IgD-negative memory B cell (primary cell): ENCODE measurements around the gene METTL16. TPM values are rescaled to one million over a fixed set of nuclear protein-coding genes. Genes with fewer than 3 reads are reported as not detected.

Experiments used
- H3K27ac Mint-ChIP-seq, 3 donors: one replicate each; pipeline ENCODE4 v1.8.0; 2020 to 2022; ENCODE audit warnings: mild to moderate bottlenecking in 3 of 3, mixed read lengths in 3 of 3, moderate library complexity in 1 of 3
- H3K27me3 Mint-ChIP-seq: one replicate; pipeline ENCODE4 v1.8.0; 2021; ENCODE audit warnings: mixed read lengths
- H3K36me3 Mint-ChIP-seq: one replicate; pipeline ENCODE4 v1.8.0; 2020; ENCODE audit warnings: mild to moderate bottlenecking, mixed read lengths
- H3K4me1 Mint-ChIP-seq, 3 donors: one replicate each; pipeline ENCODE4 v1.8.0; 2020 to 2022; ENCODE audit warnings: mixed read lengths in 3 of 3, mild to moderate bottlenecking in 1 of 3
- H3K4me3 Mint-ChIP-seq, 4 donors: one replicate each; pipeline ENCODE4 v1.8.0; 2020 to 2022; ENCODE audit warnings: mild to moderate bottlenecking in 4 of 4, mixed read lengths in 4 of 4, moderate library complexity in 3 of 4
- H3K9me3 Mint-ChIP-seq, 3 donors: one replicate each; pipeline ENCODE4 v1.8.0; 2020 to 2021; ENCODE audit warnings: mixed read lengths in 3 of 3, mild to moderate bottlenecking in 1 of 3
- polyA plus RNA-seq: library from polyadenylated mRNA; unstranded; fragments of 300-500 nt; fragmentation: Illumina TruSeq; gene quantifications from one replicate; pipeline ENCODE4 v1.2.3, GENCODE V29; 2021

The METTL16 gene
- polyA plus RNA-seq, 1 donor from 2014 or later, result 29.6 TPM

- H3K27ac Mint-ChIP-seq, result no peak overlapping the region
- no peak overlapping the region for H3K4me3 Mint-ChIP-seq
Measured at GRCh38 chr17:2371183-2372130, 140.2 kb downstream of the METTL16 start.

GRCh38 chr17:2370211-2370589 is 141.5 kb downstream of the METTL16 start:
- Mint-ChIP-seq H3K27me3 (no peaks in the 10 kb centered on the region), H3K27ac (peak overlapping the region in 1 of 3 donors; percentile 39), H3K4me1 (no peaks in the 10 kb centered on the region)

More at GRCh38 chr17:2371183-2372130, 140.2 kb downstream of the METTL16 start:
- no peaks in the 10 kb centered on the region for H3K4me1 Mint-ChIP-seq
- no peaks in the 10 kb centered on the region for H3K9me3 Mint-ChIP-seq
- H3K36me3 Mint-ChIP-seq, result peaks cover 1% of the 10 kb centered on the region
- no peaks in the 10 kb centered on the region for H3K27me3 Mint-ChIP-seq

GRCh38 chr17:2369551-2370210 is 142.0 kb downstream of the METTL16 start:
- Mint-ChIP-seq H3K27ac (no peak overlapping the region), H3K4me3 (no peak overlapping the region), H3K9me3 (no peaks in the 10 kb centered on the region)

More at GRCh38 chr17:2370211-2370589, 141.5 kb downstream of the METTL16 start:
- Mint-ChIP-seq H3K4me3 (no peak overlapping the region), H3K36me3 (peaks cover 1% of the 10 kb centered on the region), H3K9me3 (no peaks in the 10 kb centered on the region)

GRCh38 chr17:2369039-2369438 is 142.6 kb downstream of the METTL16 start:
- no peak overlapping the region for H3K27ac Mint-ChIP-seq
- H3K27me3 Mint-ChIP-seq, result no peaks in the 10 kb centered on the region

More at GRCh38 chr17:2369551-2370210, 142.0 kb downstream of the METTL16 start:
- H3K4me1 Mint-ChIP-seq, result no peaks in the 10 kb centered on the region
- H3K36me3 Mint-ChIP-seq, result peaks cover 1% of the 10 kb centered on the region
- H3K27me3 Mint-ChIP-seq, result no peaks in the 10 kb centered on the region

GRCh38 chr17:2368359-2368758 is 143.3 kb downstream of the METTL16 start:
- H3K27me3 Mint-ChIP-seq, result no peaks in the 10 kb centered on the region
- peaks cover 1% of the 10 kb centered on the region for H3K36me3 Mint-ChIP-seq
- no peaks in the 10 kb centered on the region for H3K4me1 Mint-ChIP-seq
- H3K9me3 Mint-ChIP-seq, result no peaks in the 10 kb centered on the region
- no peak overlapping the region for H3K27ac Mint-ChIP-seq
- H3K4me3 Mint-ChIP-seq, result no peak overlapping the region

More at GRCh38 chr17:2369039-2369438, 142.6 kb downstream of the METTL16 start:
- Mint-ChIP-seq H3K4me1 (no peaks in the 10 kb centered on the region), H3K4me3 (no peak overlapping the region), H3K9me3 (no peaks in the 10 kb centered on the region), H3K36me3 (peaks cover 1% of the 10 kb centered on the region)

GRCh38 chr17:2366747-2367494 is 144.8 kb downstream of the METTL16 start:
- Mint-ChIP-seq H3K4me1 (no peaks in the 10 kb centered on the region), H3K27me3 (no peaks in the 10 kb centered on the region), H3K36me3 (peaks cover 1% of the 10 kb centered on the region), H3K4me3 (no peak overlapping the region), H3K9me3 (no peaks in the 10 kb centered on the region), H3K27ac (no peak overlapping the region)

Other genes with a start within 250 kb of the METTL16 start
- 5.9 TPM for gene SMG6, start 208.1 kb downstream of the METTL16 start, polyA plus RNA-seq
- gene SRR, start 207.9 kb downstream of the METTL16 start, polyA plus RNA-seq, result 3.4 TPM
- 19.9 TPM for gene TSR1, start 175.4 kb downstream of the METTL16 start, polyA plus RNA-seq
- 8.0 TPM for gene SGSM2, start 174.4 kb downstream of the METTL16 start, polyA plus RNA-seq
- gene MNT, start 110.8 kb downstream of the METTL16 start, polyA plus RNA-seq, result 1.6 TPM
- 17.8 TPM for gene PAFAH1B1, start 81.8 kb upstream of the METTL16 start, polyA plus RNA-seq
- gene CLUH, start 199.9 kb upstream of the METTL16 start, polyA plus RNA-seq, result 19.7 TPM
- not detected for gene CCDC92B, start 237.8 kb upstream of the METTL16 start, polyA plus RNA-seq